Right lobe of liver (tissue), 6 donors: ENCODE data around the gene NCK1. TPM values are rescaled to one million over a fixed set of nuclear protein-coding genes. Genes with fewer than 3 reads are reported as not detected.
A peak's percentile ranks its signal among the peaks of the same experiment; 100 is the strongest.

ENCODE experiments used
- ATAC-seq, 4 donors: fragments of 200-7000 bp; cut with Tn5 transposase; one replicate each; pipeline ENCODE4 v1.9.1; 2020; ENCODE audit warnings: mild to moderate bottlenecking in 4 of 4, moderate library complexity in 4 of 4
- DNase-seq, 3 donors: peaks; one replicate each; pipeline ENCODE4 v3.0.0-alpha.2; 2020
- H3K27ac ChIP-seq, 3 donors: fragments of 200-600 bp; one replicate each; pipeline ENCODE4 v1.8.0; 2022
- H3K27me3 ChIP-seq, 2 donors: fragments of 200-600 bp; one replicate each; pipeline ENCODE4 v1.8.0; 2022
- H3K36me3 ChIP-seq, 4 donors: fragments of 200-600 bp; sonication (generic) in 1 of 4; one replicate each; pipeline versions ENCODE4 v1.5.1 to v1.8.0; 2017 to 2022; ENCODE audit warnings: control low read depth in 1 of 4
- H3K4me1 ChIP-seq, 4 donors: fragments of 200-600 bp; sonication (generic) in 1 of 4; one replicate each; pipeline versions ENCODE4 v1.5.1 to v1.8.0; 2017 to 2022; ENCODE audit warnings: control low read depth in 1 of 4
- H3K4me3 ChIP-seq, 3 donors: fragments of 200-600 bp; one replicate each; pipeline ENCODE4 v1.8.0; 2022
- H3K9me3 ChIP-seq, 4 donors: fragments of 200-600 bp; sonication (generic) in 1 of 4; one replicate each; pipeline versions ENCODE4 v1.5.1 to v1.8.0; 2017 to 2022; ENCODE audit warnings: control low read depth in 1 of 4
- POLR2A ChIP-seq: fragments of 450-650 bp; IDR thresholded peaks from one replicate; pipeline ENCODE4 v1.6.1; 2017; ENCODE audit warnings: antibody characterized with exemption, mild to moderate bottlenecking
- WGBS: methylation state at CpG from one replicate; pipeline ENCODE4 v1.1.6; 2018; ENCODE audit warnings: low coverage, low lambda C conversion rate; ENCODE audit not compliant: insufficient coverage; ENCODE audit errors: missing lambda C conversion rate; 5-methylcytosine and 5-hydroxymethylcytosine counted together
- intact Hi-C, 2 donors: fragments of 100-400 bp; cut with DNase I; formaldehyde crosslinking; loops; one replicate each; pipeline versions ENCODE4 v1.11.2 to v1.14.1; 2022
- long read RNA-seq: library from polyadenylated mRNA; unstranded; transcript quantifications from one replicate; pipeline ENCODE4 v2.0.0, GENCODE V29; 2019
- total RNA-seq, 6 experiments: library from RNA; depleted of rRNA in 2 of 6; stranded (reverse); fragments of >200 nt in 2 of 6; fragmentation: NEBNext Ultra II Directional in 3 of 6; extraction: Animal tissue kit (Norgen Biotek cat#: 25700) in 3 of 6; gene quantifications; one replicate each; pipeline versions ENCODE4 v1.1.0 to v1.2.4, GENCODE V29; 2016 to 2023
- TF ChIP-seq, protein P1 (sequence below), 4 donors: fragments of 200-600 bp in 3 of 4; fragments of 450-650 bp in 1 of 4; IDR thresholded peaks; one replicate each; pipeline versions ENCODE4 v1.5.1 to v1.8.0; 2016 to 2022; ENCODE audit warnings: antibody characterized with exemption in 4 of 4, mild to moderate bottlenecking in 2 of 4
- donor health status: DM: no; HTN: yes; CAD: no.
- donor health status: DM: no; HTN: no; CAD: no.
- donor health status: DM: no; HTN: no; CAD: no.
- donor health status: DM: no; HTN: yes; CAD: no.
- donor health status: DM: no; HTN: yes; CAD: no.

NCK1 gene
- total RNA-seq, result 10 to 100 TPM; 21.4 to 27.0 (median 23.7) TPM
- long read RNA-seq, partial matches to known transcripts, result 0 of 3 reads
- long read RNA-seq, other reads (novel, unspliced or antisense), result 1 of 3 reads

DNA sequence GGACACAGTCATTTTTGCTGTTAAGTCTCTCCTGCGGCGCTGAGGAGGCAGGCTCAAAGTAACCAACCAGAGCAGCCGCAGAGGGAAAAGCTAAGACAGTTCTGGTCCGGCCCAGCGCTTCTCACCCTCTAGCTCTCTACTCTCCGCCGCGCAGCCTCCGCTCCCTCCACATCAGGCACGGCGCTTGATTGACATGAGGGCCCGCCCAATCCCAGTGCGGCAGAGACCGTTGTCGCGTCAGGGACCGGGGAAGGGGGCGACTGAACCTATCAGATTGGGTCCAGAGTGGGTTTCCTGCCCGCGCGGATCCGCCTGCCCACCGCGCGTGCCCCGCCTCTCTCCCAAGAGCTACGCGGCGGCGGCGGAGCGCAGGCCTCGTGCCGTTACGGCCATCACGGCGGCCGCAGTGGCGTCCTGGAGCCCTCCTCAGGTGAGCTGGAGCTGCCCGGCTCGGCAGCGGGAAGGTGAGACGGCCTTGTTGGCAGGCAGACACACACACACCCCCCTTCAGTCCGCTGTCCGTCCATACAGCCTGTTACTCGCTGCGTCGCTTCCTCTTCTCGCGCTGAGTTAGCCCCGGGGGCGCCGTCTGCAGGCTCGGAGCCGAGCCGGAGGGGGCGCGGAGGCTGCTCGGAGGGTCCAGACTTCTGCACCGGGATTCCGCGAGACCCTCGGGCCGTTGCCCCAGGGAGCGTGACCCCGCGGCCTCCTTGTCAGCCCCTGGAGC lies at the start of gene NCK1:
Gene NCK1, plus strand, starts transcription at position 319 of the 727 bp plus-strand sequence. CDS start 65,794 bp downstream, outside the sequence.
- 2% methylated on average over 4 of the region's 67 CpGs for WGBS
- intact Hi-C loops, result no loop called here

DNA sequence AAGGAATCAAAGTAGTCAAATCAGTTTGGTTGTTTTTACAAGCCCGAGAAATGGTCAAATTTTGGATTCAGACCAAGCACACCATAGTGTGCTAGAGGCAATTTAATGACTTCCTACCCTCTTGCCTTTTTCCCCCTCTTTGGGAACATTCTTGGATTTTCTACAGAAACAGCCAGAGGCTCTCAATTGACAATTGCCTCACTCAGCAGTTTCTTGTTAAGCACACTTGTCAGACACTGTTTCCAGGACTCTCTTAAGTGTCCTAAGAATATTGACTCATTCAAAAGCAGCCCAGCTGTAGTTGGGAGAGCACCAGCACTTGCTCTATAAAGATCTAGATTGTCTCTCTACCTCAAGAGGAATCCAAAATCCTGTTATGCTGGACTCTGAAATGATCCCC lies 44.6 kb upstream of the NCK1 start:
- WGBS, result 50% methylated on average over 1 of the region's 1 CpG
- ATAC-seq (no peak), DNase-seq (no peak)
- Histone ChIP-seq H3K9me3 (no peaks in the 10 kb centered on the region), H3K27ac (no peak overlapping the region), H3K36me3 (no peaks in the 10 kb centered on the region), H3K4me3 (no peak overlapping the region), H3K27me3 (no peaks in the 10 kb centered on the region), H3K4me1 (peaks cover 0 to 12% (median 2%) of the 10 kb centered on the region in 4 donors)
- no peak for TF ChIP-seq POLR2A
- TF ChIP-seq, protein P1, sequence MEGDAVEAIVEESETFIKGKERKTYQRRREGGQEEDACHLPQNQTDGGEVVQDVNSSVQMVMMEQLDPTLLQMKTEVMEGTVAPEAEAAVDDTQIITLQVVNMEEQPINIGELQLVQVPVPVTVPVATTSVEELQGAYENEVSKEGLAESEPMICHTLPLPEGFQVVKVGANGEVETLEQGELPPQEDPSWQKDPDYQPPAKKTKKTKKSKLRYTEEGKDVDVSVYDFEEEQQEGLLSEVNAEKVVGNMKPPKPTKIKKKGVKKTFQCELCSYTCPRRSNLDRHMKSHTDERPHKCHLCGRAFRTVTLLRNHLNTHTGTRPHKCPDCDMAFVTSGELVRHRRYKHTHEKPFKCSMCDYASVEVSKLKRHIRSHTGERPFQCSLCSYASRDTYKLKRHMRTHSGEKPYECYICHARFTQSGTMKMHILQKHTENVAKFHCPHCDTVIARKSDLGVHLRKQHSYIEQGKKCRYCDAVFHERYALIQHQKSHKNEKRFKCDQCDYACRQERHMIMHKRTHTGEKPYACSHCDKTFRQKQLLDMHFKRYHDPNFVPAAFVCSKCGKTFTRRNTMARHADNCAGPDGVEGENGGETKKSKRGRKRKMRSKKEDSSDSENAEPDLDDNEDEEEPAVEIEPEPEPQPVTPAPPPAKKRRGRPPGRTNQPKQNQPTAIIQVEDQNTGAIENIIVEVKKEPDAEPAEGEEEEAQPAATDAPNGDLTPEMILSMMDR (IDR thresholded peaks at IDR 0.05), result no peak
- intact Hi-C loops, result no loop called here

More for the DNA sequence above, at the start of gene NCK1:
- H3K4me3 ChIP-seq, result peak within 1 kb of the TSS; percentile 78 to 90 (median 88)
- peak within 1 kb of the TSS; percentile 95 to 99 (median 98) for H3K27ac ChIP-seq
- peak; percentile 95 for TF ChIP-seq POLR2A
- TF ChIP-seq, protein P1 (IDR thresholded peaks at IDR 0.05), result peak in 1 of 4 donors; percentile 16
- ATAC-seq (peak; percentile 94 to 98 (median 96)), DNase-seq (peak; percentile 99 to 100 (median 100))
- H3K27me3 ChIP-seq, result no peaks in the 10 kb centered on the region
- H3K9me3 ChIP-seq, result no peaks in the 10 kb centered on the region
- peaks cover 0 to 13% (median 0%) of the 10 kb centered on the region in 4 donors for H3K4me1 ChIP-seq
- H3K36me3 ChIP-seq, result no peaks in the 10 kb centered on the region

DNA sequence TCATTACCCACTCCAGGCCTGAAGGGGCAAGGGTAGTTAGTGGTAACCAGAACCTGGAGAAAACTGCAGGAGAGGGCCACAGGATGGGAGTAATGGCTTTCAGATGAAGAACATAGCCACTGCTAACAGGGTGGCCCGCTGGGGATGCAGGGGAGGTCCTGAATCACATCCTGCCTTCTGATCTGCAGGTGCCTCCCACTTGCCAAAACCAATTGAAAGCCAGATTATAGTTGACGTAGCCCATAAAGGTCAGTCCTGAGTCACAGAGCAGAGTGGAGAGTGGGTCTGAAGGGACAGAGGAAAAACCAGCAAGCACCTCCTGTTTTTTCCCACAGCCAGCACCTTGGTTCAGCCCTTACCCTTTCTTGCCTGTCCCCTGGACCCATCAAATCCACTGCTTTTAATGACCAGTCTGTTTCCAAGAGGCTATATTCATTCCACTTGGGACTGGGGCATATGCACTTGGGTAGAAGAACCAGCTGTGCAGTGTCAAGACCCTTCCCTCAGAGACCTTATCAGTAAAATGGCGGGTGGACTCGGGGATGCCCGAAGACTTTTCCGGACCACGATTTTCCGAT lies 43.7 kb upstream of the NCK1 start:
- no peaks in the 10 kb centered on the region for H3K9me3 ChIP-seq
- peak; percentile 37 for TF ChIP-seq POLR2A
- TF ChIP-seq, protein P1 (IDR thresholded peaks at IDR 0.05), result no peak
- no peaks in the 10 kb centered on the region for H3K36me3 ChIP-seq
- 17% methylated on average over 7 of the region's 8 CpGs for WGBS
- H3K4me3 ChIP-seq, result peak overlapping the region; percentile 56 to 79 (median 59)
- H3K27me3 ChIP-seq, result no peaks in the 10 kb centered on the region
- DNase-seq, result peak in 1 of 3 donors; percentile 49
- peak overlapping the region in 2 of 3 donors; percentile 33 to 71 for H3K27ac ChIP-seq
- peaks cover 0 to 12% (median 2%) of the 10 kb centered on the region in 4 donors for H3K4me1 ChIP-seq
- ATAC-seq, result peak; percentile 11 to 74 (median 56)
- intact Hi-C loops, result no loop called here

DNA sequence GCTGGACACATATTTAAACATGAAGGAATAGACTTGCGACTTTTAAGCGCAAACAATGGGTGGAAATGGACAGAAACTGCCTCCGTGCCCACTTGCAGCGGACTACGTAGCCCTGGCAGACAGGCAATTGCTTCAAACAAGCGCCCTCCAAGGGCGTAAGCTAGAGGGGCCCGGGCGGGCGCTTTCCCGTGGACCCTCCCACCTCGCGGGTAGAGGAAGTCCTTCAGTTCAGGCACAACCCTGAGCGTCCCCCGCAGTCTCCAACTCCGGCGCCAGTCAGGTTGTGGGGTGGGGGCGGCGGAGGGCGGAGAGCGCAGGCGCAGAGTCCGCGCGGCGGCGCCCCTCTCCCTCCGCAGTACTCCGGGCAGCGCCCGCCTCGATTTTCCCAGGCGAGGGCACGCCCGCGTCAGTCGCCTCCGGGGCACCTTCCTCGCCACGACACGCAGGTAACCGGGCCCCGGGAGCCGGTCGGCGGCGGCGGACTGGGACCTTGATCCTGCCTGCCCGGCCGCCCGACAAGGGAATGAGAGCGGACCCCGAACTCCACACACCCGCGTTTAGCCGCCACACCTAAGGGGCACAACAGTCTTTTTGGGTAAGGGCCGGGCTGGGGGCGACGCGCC lies 43.1 kb upstream of the NCK1 start, which contains the start of gene SLC35G2:
Gene SLC35G2, plus strand, starts transcription at position 358 of the 623 bp plus-strand sequence. CDS start 35,335 bp downstream, outside the sequence.
- ATAC-seq (peak; percentile 67 to 80 (median 74)), DNase-seq (peak; percentile 48 to 57 (median 57))
- WGBS, result 11% methylated on average over 11 of the region's 60 CpGs
- Histone ChIP-seq H3K36me3 (no peaks in the 10 kb centered on the region), H3K4me1 (peaks cover 0 to 12% (median 2%) of the 10 kb centered on the region in 4 donors), H3K9me3 (no peaks in the 10 kb centered on the region), H3K27me3 (no peaks in the 10 kb centered on the region), H3K4me3 (peak within 1 kb of the TSS; percentile 56 to 79 (median 59)), H3K27ac (peak within 1 kb of the TSS; percentile 33 to 71 (median 49))
- intact Hi-C loops, result no loop called here
- TF ChIP-seq, protein P1 (IDR thresholded peaks at IDR 0.05), result no peak
- no peak for TF ChIP-seq POLR2A
